Activated naive CD8-positive, alpha-beta T cell (primary cell): ENCODE data around the gene TGM5.

ENCODE experiments used
- H3K27ac Mint-ChIP-seq: one replicate; pipeline ENCODE4 v1.8.0; 2021; ENCODE audit warnings: mixed read lengths
- H3K27me3 Mint-ChIP-seq: one replicate; pipeline ENCODE4 v1.8.0; 2021; ENCODE audit warnings: mixed read lengths
- H3K36me3 Mint-ChIP-seq: one replicate; pipeline ENCODE4 v1.8.0; 2021; ENCODE audit warnings: mixed read lengths
- H3K4me1 Mint-ChIP-seq: one replicate; pipeline ENCODE4 v1.8.0; 2021; ENCODE audit warnings: low read depth, mixed read lengths
- H3K4me3 Mint-ChIP-seq: one replicate; pipeline ENCODE4 v1.8.0; 2021; ENCODE audit warnings: mild to moderate bottlenecking, mixed read lengths
- H3K9me3 Mint-ChIP-seq: one replicate; pipeline ENCODE4 v1.8.0; 2021; ENCODE audit warnings: low read depth, mixed read lengths

Gene TGM5

GRCh38 chr15:43219929-43220928, 46.5 kb downstream of the TGM5 start:
- H3K9me3 Mint-ChIP-seq: no peaks in the 10 kb centered on the region
- H3K27ac Mint-ChIP-seq: no peak overlapping the region
- no peak overlapping the region for H3K4me3 Mint-ChIP-seq
- H3K4me1 Mint-ChIP-seq: no peaks in the 10 kb centered on the region
- no peaks in the 10 kb centered on the region for H3K27me3 Mint-ChIP-seq
- no peaks in the 10 kb centered on the region for H3K36me3 Mint-ChIP-seq

GRCh38 chr15:43218908-43219706, 47.6 kb downstream of the TGM5 start:
- Mint-ChIP-seq H3K36me3 (no peaks in the 10 kb centered on the region), H3K9me3 (no peaks in the 10 kb centered on the region), H3K4me3 (no peak overlapping the region), H3K4me1 (no peaks in the 10 kb centered on the region), H3K27me3 (no peaks in the 10 kb centered on the region), H3K27ac (no peak overlapping the region)

- Mint-ChIP-seq H3K27me3 (no peaks in the 10 kb centered on the region), H3K36me3 (no peaks in the 10 kb centered on the region), H3K4me3 (no peak overlapping the region), H3K27ac (no peak overlapping the region), H3K9me3 (no peaks in the 10 kb centered on the region), H3K4me1 (no peaks in the 10 kb centered on the region)
These were observed 50.8 kb downstream of the TGM5 start for GRCh38 chr15:43215961-43216360.

GRCh38 chr15:43214592-43215295, 52.0 kb downstream of the TGM5 start:
- Mint-ChIP-seq H3K27me3 (no peaks in the 10 kb centered on the region), H3K36me3 (no peaks in the 10 kb centered on the region), H3K27ac (no peak overlapping the region), H3K9me3 (no peaks in the 10 kb centered on the region), H3K4me1 (no peaks in the 10 kb centered on the region), H3K4me3 (no peak overlapping the region)

GRCh38 chr15:43214169-43214568, 52.6 kb downstream of the TGM5 start:
- no peaks in the 10 kb centered on the region for H3K9me3 Mint-ChIP-seq
- H3K27ac Mint-ChIP-seq: no peak overlapping the region
- no peaks in the 10 kb centered on the region for H3K36me3 Mint-ChIP-seq
- no peak overlapping the region for H3K4me3 Mint-ChIP-seq
- H3K4me1 Mint-ChIP-seq: no peaks in the 10 kb centered on the region
- no peaks in the 10 kb centered on the region for H3K27me3 Mint-ChIP-seq

GRCh38 chr15:43213466-43213865, 53.3 kb downstream of the TGM5 start:
- no peak overlapping the region for H3K27ac Mint-ChIP-seq
- no peak overlapping the region for H3K4me3 Mint-ChIP-seq
- H3K4me1 Mint-ChIP-seq: no peaks in the 10 kb centered on the region
- no peaks in the 10 kb centered on the region for H3K36me3 Mint-ChIP-seq
- peaks cover 3% of the 10 kb centered on the region for H3K27me3 Mint-ChIP-seq
- no peaks in the 10 kb centered on the region for H3K9me3 Mint-ChIP-seq

- Mint-ChIP-seq H3K4me1 (no peaks in the 10 kb centered on the region), H3K27me3 (peaks cover 3% of the 10 kb centered on the region), H3K9me3 (no peaks in the 10 kb centered on the region), H3K4me3 (no peak overlapping the region), H3K36me3 (no peaks in the 10 kb centered on the region), H3K27ac (no peak overlapping the region)
These were observed 53.8 kb downstream of the TGM5 start for GRCh38 chr15:43212951-43213350.

GRCh38 chr15:43212299-43212698, 54.4 kb downstream of the TGM5 start:
- Mint-ChIP-seq H3K36me3 (no peaks in the 10 kb centered on the region), H3K4me1 (no peaks in the 10 kb centered on the region), H3K27me3 (peaks cover 3% of the 10 kb centered on the region), H3K4me3 (no peak overlapping the region), H3K9me3 (no peaks in the 10 kb centered on the region), H3K27ac (no peak overlapping the region)

- Mint-ChIP-seq H3K9me3 (no peaks in the 10 kb centered on the region), H3K27me3 (peaks cover 3% of the 10 kb centered on the region), H3K36me3 (no peaks in the 10 kb centered on the region), H3K4me3 (no peak overlapping the region), H3K4me1 (no peaks in the 10 kb centered on the region), H3K27ac (no peak overlapping the region)
These were observed 55.4 kb downstream of the TGM5 start for GRCh38 chr15:43211224-43211735.

- H3K36me3 Mint-ChIP-seq: no peaks in the 10 kb centered on the region
- H3K4me3 Mint-ChIP-seq: no peak overlapping the region
- no peak overlapping the region for H3K27ac Mint-ChIP-seq
- H3K27me3 Mint-ChIP-seq: peaks cover 3% of the 10 kb centered on the region
- H3K4me1 Mint-ChIP-seq: no peaks in the 10 kb centered on the region
- no peaks in the 10 kb centered on the region for H3K9me3 Mint-ChIP-seq
These were observed 55.9 kb downstream of the TGM5 start for GRCh38 chr15:43210807-43211206.

GRCh38 chr15:43210172-43210745, 56.5 kb downstream of the TGM5 start:
- Mint-ChIP-seq H3K4me1 (no peaks in the 10 kb centered on the region), H3K9me3 (no peaks in the 10 kb centered on the region), H3K36me3 (no peaks in the 10 kb centered on the region), H3K27me3 (peaks cover 3% of the 10 kb centered on the region), H3K4me3 (no peak overlapping the region), H3K27ac (no peak overlapping the region)

- Mint-ChIP-seq H3K9me3 (no peaks in the 10 kb centered on the region), H3K4me1 (peaks cover 2% of the 10 kb centered on the region), H3K36me3 (no peaks in the 10 kb centered on the region), H3K27me3 (peaks cover 3% of the 10 kb centered on the region), H3K4me3 (no peak overlapping the region), H3K27ac (no peak overlapping the region)
These were observed 57.5 kb downstream of the TGM5 start for GRCh38 chr15:43209059-43209824.

GRCh38 chr15:43208052-43209002, 58.4 kb downstream of the TGM5 start:
- Mint-ChIP-seq H3K27ac (no peak overlapping the region), H3K4me3 (no peak overlapping the region), H3K9me3 (no peaks in the 10 kb centered on the region)

More at GRCh38 chr15:43208052-43209002, 58.4 kb downstream of the TGM5 start:
- Mint-ChIP-seq H3K27me3 (peaks cover 3% of the 10 kb centered on the region), H3K36me3 (no peaks in the 10 kb centered on the region), H3K4me1 (peaks cover 4% of the 10 kb centered on the region)
